LNCaP clone FGC (cell line): ENCODE results near the gene PLEKHM1.

Experiments used
- DNase-seq: peaks from one replicate; pipeline ENCODE4 v3.0.0-alpha.2; 2011; ENCODE audit warnings: low read depth
- H3K4me3 ChIP-seq: 2 replicates; pipeline ENCODE4 v1.5.1; 2011; ENCODE audit warnings: mild to moderate bottlenecking, low read depth, low read length, control low read depth
- TF ChIP-seq, protein P1 (sequence below): IDR thresholded peaks from 2 replicates; pipeline ENCODE4 v1.5.1; 2012; ENCODE audit warnings: mild to moderate bottlenecking; ENCODE audit not compliant: control insufficient read depth, insufficient read depth; ENCODE audit errors: extremely low read depth

Gene PLEKHM1

DNA sequence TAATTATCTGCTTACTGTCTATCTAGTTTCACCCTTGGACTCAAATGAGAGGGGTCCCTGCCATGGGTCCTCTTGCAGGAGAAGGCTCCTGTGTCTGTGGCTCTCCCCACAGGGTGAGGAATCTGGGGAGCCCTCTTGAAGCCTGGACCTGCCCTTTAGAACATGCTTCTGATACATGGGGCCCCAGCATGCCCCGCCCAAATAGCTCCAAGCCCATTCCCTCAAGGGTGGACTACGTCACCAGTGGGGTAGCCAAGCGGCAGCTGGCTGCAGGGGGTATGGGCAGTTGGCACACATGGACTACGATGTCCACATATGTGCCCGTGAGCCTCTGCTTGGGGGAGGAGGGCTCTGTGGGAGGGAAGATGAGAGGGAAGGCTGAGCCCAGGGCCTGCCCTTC is 97.1 kb downstream of the PLEKHM1 start:
- no peak overlapping the region for H3K4me3 ChIP-seq
- no peak for DNase-seq
- TF ChIP-seq, protein P1, sequence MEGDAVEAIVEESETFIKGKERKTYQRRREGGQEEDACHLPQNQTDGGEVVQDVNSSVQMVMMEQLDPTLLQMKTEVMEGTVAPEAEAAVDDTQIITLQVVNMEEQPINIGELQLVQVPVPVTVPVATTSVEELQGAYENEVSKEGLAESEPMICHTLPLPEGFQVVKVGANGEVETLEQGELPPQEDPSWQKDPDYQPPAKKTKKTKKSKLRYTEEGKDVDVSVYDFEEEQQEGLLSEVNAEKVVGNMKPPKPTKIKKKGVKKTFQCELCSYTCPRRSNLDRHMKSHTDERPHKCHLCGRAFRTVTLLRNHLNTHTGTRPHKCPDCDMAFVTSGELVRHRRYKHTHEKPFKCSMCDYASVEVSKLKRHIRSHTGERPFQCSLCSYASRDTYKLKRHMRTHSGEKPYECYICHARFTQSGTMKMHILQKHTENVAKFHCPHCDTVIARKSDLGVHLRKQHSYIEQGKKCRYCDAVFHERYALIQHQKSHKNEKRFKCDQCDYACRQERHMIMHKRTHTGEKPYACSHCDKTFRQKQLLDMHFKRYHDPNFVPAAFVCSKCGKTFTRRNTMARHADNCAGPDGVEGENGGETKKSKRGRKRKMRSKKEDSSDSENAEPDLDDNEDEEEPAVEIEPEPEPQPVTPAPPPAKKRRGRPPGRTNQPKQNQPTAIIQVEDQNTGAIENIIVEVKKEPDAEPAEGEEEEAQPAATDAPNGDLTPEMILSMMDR, result no peak

DNA sequence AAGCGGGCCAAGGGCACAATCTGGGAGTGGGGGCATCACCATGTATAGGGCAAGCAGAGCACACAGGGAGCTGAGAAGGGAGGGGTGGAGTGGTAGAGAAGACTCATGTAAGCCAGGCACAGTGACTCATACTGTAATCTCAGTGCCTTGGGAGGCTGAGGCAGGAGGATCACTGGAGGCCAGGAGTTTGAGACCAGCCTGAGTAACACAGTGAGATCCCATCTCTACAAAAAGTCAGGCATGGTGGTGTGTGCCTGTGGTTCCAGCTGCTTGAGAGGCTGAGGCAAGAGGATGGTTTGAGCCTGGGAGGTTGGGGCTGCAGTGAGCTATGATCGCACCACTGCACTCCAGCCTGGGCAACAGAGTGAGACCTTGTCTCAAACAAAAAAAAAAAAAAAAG is 98.6 kb downstream of the PLEKHM1 start:
- no peak for DNase-seq
- H3K4me3 ChIP-seq, result no peak overlapping the region
- TF ChIP-seq, protein P1, result no peak

DNA sequence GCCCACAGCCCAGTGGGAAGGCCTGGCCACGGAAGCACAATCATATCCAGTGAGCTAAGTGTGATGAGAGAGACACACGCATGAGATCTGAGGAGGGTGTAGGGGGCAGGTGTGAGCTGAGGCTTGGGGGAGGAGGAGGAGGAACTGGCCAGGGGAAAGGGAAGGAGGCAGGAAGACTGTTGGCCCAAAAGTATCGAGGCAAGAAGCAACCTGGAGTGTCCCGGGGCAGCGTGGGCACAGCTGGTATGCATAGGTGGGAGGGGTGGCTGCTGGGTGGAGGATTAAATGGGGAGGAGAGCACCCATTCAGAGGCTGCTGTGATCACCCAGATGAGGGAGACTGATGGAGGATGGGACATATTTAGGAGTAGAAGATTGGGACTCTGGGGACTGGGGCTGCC is 99.2 kb downstream of the PLEKHM1 start:
- TF ChIP-seq, protein P1, result no peak
- DNase-seq, result no peak

DNA sequence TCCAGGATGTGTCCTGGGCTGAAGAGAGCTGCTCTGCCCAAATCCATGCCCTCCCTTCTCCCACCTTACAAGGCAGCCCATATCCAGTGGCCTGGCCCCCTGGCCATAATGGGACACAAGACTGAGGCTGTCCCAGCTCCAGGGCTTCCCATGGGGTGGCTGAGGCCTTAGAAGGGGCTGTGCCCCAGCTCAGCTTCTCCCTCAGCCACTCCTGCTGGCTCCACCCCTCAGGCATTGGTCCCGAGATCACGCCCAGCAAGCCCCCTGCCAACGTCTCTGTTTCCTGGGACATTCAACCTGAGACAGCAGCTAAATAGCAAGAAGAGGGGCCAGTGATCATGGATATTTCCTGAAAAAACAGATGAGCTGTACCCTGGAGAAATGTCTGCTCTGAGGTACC is 101.2 kb downstream of the PLEKHM1 start:
- TF ChIP-seq, protein P1, result no peak
- DNase-seq, result no peak

More for the DNA sequence above, 99.2 kb downstream of the PLEKHM1 start:
- no peak overlapping the region for H3K4me3 ChIP-seq

DNA sequence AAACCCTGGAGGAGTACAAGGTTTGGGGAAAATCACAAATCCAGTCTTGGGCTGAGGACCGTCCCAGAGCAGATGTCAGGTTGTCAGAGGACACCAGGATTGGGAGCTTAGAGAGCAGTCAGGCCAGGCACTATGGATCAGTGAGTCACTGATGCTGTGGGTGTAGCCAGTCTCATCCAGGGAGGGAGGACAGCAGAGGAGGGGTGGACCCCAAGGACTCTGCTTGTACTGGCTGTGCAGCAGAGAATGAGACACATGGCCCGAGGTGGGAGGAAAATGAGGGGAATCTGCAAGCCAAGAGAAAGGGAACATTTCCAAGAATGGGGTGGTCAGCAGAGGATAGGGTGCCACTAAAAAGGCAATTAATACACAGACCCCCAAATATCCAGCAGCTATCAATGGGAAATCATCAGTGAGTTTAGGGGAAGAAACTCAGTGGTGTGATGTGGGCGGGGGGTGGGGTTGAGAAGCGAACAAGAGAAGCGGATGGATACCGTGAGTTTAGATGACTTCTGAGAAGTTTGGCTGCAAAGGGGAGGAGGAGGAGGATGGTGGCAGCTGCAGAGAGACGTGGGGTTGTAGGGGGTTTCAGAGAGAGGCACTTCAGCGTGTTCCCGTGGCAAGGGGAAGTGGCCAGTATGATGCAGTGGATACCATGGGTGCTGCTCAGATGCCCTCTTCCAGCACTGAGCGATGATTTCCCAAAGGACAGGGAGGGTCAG is 101.8 kb downstream of the PLEKHM1 start:
- no peak for DNase-seq
- H3K4me3 ChIP-seq, result no peak overlapping the region
- TF ChIP-seq, protein P1, result no peak

More for the DNA sequence above, 101.2 kb downstream of the PLEKHM1 start:
- no peak overlapping the region for H3K4me3 ChIP-seq

DNA sequence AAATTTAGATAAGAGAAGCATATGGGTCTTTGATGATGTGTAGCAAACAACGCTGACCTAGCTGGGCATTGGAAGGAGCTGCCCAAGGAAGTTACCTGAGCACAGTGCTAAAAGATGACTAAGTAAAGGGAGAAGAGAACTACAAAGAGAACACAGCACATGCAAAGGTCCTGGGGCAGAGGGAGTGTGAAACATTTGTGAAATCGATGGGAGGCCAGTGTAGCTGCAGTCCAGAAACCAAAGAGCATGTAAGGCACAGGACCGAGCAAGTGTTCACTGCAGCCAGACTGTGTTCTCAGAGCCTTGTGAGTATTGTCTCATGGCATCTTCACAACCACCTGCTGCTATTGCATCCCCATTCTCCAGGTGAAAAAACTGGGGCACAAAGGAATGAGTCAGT is 102.8 kb downstream of the PLEKHM1 start:
- H3K4me3 ChIP-seq, result no peak overlapping the region
- TF ChIP-seq, protein P1, result no peak
- no peak for DNase-seq

DNA sequence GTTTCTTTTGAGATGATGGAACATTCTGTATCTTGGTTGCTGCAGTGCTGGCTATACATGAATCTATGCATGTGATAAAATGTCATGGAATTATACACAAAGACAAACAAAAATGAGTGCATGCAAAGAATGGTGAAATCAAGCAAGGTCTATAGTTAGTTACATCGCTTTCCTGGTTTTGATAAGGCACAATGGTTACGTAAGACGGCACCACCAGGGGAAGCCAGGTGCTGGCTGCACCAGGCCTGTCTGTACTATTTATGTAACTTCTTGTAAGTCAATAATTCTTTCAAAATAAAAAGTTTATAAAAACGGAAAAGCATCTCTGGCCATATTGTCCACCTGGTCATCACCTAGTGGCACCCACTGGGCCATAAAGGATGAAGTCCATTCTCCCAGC is 104.3 kb downstream of the PLEKHM1 start:
- DNase-seq, result no peak
- TF ChIP-seq, protein P1, result no peak
- H3K4me3 ChIP-seq, result no peak overlapping the region
